Colon (tissue), 2 donors: ENCODE results near the gene PLEKHH2.
"Not testable (repeated sequence)": the region's sequence is repeated elsewhere in the genome, so short reads cannot be mapped to it uniquely, and the experiment has no call there.

Source experiments
- FAIRE-seq: peaks from 2 replicates; lab custom pipeline; 2012; peaks lifted over from hg19 to GRCh38; lab: Jason Lieb, UNC
- donor health status: control.
- donor health status: control.

Gene PLEKHH2

DNA sequence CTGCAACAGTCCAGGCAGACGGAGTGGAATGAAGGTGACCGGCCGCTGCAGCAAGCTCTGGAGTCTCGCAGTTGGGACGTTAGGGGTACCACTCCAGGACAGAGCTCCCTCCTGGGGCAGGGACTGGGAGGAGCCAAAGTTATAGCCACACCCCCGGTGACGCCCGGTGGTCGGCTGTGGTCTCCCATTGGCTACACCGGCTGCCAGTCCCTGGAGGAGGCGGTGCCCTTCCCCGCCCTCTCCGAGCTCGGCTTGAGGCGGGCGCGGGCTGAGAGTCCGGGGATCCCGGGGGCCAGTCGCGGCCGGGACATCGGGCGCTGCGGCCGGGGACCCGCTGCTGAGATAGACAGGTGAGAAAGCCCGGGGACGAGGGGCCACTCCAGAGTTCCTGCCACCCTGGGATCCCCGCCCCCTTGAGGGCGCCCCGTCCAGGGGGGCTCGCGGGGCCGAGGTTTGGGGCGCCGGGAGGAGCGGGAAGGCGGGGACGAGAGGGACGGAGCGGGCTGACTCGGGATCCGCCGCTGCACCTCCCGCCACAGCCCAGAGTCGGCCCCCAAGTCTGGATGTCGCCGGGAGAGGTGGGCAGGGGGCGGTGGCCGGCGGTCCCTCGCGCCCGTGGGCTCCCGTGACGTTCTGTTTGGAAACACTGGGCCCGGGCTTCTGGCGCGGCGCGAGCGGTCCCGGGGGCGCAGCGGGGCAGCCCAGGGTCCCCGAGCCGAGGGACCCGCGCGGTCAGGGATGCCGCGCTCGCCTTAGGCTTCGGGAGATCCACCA, at the start of gene PLEKHH2:
Gene PLEKHH2 (plus strand): TSS at position 231 of the 774 bp plus-strand sequence. CDS start 7,414 bp downstream, outside the sequence.
- no peak for FAIRE-seq

DNA sequence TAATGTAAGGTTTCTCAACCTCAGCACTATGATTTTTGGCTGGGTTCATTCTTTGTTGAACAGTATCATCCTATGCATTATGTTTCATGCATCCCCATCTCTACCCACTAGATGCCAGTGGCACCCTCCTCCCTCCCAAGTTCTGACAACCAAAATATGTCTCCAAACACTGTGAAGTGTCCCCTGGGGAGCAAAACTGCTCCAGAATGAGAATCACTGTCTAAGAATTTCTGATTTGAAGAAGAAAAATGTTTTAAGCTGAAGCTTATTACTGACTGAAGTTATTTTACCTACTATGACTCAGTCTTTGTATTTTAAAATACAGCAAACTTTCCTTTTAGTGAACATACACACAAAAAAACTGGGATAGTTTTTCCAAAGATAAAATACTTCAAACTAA, 44.6 kb upstream of the PLEKHH2 start:
- no peak for FAIRE-seq

DNA sequence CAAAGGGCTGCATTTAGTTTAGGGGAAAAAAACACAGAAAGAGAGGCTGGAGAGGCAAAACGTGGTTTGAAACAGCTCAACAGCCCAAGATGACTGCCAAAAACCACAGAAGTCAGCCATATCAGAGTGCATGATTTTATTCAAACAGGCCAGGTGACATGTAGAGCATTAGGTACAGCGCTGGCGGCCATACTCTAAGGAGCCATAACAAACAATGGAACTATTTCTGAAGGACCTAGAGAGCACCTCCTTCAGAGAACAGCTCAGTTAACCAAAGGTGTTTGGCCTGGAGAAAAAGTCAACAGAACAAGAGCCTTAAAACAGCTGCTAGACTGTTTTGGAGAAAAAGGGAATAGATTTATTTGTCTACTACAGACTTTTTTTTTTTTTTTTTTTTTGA, 43.8 kb upstream of the PLEKHH2 start:
- no peak for FAIRE-seq

DNA sequence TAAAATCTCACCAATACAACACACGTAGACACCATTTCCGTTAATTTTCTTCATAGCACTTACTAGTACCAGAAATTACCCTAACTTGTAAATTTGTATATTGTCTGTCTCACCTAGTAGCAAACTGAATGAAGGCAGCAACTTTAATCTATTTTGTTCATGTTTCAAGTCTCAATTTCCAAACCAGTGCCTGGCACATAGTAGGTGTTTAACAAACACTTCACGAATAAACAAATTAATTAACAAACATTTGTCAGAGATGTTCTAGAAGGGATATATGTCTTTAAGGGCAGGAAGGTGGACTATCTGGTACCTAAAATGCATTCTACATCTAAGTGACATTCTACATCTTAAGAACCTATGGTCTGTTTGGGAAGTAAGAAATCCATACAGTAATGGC, 42.2 kb upstream of the PLEKHH2 start:
- FAIRE-seq = no peak

DNA sequence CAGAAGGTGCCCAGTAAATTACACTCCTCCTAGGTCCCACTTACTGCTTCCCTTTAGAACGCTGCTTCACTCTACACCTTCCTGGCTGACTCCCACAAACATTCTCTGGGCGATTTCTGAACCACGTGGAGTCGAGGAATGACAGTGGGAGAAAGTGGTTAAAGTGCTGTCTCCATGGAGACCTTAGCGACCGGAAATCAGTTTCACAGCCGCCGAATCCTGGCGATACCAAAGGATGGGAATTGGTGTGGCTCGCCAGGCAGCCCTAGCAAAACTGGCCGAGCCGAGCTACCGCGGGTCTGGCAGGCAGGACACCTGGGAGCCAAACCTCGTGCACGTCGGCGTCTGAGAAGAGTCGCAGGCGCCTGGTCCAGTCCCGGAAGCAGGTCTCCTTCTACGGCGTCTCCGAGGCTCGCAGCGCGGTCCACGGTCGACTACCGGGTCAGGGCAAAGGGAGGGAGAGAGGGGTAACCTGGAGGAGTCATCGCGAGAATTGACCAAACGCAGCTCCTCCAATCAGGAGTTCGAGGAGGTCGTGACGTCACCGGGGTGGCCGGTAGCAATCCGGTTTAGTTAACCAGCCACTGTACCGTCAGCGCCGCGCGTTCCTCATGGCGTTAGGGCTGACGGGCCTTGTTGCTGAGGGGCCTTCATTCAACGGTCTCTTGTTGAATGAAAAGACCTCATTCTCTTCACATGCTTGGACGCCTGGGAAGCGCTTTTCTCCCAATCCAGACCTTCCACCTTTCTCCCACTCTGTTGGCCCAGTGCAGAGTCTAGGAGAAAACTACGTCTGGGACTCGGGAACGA, 41.3 kb upstream of the PLEKHH2 start, which contains the start of gene THADA:
Gene THADA (minus strand): TSS at position 436 of the 810 bp plus-strand sequence. CDS start 3,646 bp downstream, outside the sequence.
- FAIRE-seq = no peak

DNA sequence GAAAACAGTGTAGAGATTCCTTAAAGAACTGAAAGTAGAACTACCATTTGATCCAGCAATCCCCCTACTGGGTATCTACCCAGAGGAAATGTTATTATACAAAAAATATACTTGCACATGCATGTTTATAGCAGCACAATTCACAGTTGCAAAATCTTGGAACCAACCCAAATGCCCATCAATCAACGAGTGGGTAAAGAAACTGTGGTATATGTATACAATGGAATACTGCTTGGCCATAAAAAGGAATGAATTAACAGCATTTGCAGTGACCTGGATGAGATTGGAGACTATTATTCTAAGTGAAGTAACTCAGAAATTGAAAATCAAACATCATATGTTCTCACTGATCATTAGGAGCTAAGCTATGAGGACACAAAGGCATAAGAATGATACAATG, 36.5 kb upstream of the PLEKHH2 start:
- FAIRE-seq = not testable (repeated sequence)

DNA sequence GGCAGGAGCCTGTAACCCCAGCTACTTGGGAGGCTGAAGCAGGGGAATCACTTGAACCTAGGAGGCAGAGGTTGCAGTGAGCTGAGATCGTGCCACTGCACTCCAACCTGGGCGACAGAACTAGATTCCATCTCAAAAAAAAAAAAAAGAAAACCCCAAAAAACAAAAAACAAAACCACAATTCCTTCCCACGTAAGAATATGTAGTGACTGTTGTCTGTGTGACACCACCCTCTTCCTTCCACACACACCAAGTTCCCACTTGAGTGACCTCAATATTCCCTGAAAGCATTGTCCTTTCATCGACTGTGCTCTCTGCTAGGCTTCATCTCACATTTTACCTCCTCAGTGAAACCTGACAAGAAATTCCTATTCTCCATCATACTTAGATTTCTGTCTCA, 32.4 kb upstream of the PLEKHH2 start:
- FAIRE-seq = no peak

DNA sequence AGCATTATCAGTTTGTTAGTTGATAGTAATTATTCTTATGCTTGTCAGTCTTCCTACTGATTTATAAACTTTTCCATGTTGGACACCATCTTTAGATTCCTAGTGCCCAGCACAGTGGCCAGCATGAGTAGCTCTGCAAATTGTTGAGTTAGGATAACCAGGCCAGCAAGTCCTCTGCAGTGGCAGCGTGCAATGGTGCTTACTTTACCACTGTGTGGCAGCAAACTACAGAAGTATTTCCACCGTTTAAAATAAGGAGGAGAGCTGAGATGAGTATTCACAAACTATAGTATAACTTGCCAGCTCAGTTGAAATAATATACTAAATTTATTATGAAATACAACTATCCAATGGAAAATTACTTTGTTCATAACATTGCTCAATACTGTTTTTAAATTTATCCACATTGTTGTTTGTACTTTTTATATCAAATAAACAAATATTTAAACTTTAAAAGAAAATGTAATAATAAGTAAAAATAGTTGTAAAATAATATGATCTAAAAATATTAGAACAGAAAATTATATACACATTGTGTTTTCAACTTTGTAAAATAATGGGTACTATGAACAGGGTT, 31.9 kb upstream of the PLEKHH2 start:
- no peak for FAIRE-seq

DNA sequence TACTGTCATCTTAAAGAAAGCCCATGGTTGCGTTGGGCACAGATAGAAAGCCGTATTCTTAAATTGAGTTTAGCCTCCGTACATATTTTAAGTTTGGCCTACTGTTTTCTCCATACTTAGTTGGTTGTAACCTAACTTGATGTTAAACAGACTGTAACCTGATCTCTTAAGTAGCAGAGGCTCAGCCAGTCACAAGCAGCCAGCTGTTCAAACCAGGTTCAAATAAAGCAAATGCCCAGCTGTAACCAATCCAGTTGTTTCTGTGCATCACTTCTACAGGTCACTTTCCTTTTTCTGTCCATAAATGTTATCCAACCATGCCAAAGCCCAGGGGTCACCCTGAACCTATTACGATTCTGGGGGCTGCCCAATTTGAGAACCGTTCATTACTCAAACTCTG, 31.2 kb upstream of the PLEKHH2 start:
- no peak for FAIRE-seq

DNA sequence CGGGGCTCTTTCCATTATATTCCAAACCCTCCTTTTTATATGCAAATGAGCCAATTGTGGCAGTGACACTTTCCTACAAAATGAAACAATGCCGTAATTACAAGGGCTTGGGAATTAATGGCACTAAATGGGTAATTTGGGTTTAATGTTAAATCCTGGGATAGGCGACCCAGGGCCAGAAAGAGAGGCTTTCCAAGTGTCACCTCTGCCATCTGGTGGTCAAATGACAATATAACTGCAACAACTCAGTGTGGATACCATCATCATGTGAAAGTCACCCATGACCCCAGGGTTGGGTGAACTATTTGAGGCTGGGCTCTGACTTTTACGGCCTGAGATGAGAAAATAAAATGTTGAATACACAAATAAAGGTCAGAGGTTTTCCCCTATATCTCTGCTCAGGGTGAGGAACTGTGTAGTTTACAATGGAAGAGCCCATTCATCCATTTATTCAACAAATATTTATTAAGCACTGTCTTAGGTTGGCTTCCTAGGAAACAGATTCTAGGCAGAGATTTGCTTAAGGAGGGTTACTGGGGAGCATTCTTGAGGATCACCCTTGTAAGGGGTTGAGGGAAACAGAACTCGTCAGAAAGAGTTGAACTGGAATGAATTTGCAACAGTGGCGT, 27.7 kb upstream of the PLEKHH2 start:
- no peak for FAIRE-seq

DNA sequence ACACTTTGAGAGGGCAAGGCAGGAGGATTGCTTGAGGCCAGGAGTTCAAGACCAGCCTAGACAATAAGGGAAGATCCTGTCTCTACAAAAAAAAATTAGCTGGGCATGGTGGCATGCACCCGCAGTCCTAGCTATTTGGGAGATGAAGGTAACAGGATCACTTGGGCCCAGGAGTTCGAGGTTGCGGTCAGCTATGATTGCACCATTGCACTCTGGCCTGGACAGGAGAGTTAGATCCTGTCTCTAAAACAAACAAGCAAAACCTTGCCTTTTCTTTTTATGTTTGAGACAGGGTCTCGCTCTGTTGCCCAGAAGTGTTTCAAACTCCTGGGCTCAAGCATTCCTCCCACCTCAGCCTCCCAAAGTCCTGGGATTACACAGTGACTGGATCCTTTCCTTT, 26.7 kb upstream of the PLEKHH2 start:
- no peak for FAIRE-seq

DNA sequence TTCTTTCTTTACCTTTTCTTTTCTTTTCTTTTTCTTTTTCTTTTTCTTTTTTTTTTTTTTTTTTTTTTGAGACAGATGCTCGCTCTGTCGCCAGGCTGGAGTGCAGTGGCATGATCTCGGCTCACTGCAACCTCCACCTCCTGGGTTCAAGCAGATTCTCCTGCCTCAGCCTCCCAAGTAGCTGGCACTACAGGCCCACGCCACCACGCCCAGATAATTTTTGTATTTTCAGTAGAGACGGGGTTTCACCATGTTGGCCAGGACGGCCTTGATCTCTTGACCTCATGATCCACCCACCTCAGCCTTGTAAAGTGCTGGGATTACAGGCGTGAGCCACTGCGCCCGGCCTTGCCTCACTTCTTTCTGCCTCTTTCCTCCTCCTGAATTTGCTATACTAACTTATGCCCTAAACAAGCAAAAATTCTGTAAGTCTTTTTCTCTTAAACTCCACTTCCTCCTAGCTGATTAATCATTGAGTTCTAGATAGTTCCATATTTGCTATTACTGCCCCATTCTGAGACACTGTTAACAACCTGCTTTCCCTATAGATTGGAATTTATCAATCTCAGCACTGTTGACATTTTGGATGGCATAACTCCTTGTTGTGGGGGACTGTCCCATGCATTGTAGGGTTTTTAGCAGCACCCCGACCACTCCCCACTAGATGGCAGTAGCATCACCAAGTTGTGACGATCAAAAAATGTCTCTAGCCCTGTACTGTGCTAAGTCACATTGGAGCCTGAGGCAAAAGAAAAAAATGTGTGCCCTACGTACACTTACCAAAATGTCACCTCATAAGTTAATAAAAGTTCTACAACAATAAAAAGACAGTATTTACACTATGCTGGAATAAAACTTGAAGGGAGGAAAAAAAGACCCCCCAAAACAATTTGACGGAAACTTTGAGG, 24.8 kb upstream of the PLEKHH2 start:
- no peak for FAIRE-seq

DNA sequence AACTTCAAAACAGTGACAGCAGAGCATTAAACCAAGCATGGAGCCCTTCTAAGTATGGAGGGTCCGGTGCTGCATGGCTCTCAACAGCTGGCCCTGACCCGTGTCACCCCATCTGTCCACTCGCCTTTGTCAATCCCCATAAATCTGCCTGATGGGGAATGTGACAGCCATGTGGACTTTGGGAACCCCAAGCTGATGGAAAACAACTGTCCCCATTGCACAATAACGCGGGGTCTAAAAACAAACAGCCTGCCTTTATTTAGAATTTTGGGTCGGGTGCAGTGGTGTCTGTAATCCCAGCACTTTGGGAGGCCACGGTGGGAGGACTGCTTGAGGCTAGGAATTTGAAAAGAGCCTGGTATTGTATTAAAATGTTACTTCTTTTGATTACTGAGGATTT, 24.1 kb upstream of the PLEKHH2 start:
- FAIRE-seq = no peak

DNA sequence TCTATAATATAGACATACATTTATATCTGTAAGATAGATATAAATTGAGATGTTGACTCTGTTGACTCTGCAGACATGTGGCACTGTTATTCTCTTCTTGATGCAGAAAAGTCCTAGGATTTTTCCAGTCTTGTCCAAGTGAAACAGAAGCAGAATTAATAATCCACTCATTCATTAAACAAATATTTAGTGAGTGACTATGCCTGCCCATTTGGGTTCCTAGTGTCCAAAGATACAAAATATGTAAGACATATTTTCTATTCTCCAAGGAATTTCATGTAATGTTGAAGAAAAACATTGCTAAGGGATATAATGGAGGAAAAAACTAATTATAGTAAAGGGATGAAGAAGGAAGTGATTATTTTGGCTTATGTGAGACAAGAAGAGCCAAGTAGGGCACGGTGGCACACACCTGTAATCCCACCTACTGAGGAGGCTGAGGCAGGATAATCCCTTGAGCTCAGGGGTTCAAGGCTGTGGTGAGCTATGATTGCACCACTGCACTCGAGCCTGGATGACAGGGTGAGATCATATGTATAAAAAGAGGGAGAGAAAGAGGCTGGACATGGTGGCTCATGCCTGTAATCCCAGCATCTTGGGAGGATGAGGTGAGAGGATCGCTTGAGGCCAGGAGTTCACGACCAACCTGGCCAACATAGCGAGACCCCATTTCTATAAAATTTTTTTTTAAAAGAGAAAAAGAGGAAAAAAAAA, 19.9 kb upstream of the PLEKHH2 start:
- no peak for FAIRE-seq

DNA sequence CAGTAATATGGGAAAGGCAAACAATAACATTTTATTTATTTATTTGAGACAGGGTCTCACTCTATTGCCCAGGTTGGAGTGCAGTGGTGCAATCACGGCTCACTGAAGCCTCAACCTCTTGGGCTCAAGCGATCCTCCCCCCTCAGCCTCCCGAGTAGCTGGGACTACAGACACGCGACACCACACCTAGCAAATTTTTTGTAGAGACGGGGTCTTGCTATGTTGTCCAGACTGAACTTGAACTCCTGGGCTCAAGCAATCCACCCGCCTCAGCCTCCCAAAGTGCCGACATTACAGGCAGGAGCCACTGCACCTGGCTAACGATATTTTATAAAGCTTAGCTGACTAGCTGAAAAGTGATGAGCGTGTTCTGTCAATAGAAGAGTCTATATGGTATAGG, 17.5 kb upstream of the PLEKHH2 start:
- no peak for FAIRE-seq

DNA sequence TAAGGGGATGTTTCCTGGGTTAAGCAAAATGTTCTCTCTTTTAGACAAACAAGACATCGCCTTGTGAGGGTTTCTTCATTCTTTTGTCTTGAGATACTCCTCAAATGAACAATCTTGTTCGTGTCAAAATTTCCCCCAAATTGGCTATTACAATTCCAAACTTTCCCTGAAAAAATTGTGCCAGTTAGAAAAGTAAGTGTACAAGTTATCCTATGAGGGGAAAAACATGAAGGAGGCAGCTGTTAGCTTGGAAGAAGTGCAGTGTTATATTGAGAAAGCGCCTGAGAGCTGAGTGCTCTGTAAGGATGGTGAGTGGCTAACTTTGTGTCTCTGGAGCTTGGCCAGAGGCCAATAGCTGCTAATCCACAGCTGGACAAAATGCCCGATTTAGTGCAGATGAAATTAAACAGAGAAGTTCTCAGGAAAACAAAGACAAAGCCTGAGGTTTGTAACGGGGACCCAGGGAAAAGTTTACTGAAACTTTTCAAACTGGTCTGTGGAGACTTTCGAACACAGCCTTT, 14.1 kb upstream of the PLEKHH2 start:
- no peak for FAIRE-seq

DNA sequence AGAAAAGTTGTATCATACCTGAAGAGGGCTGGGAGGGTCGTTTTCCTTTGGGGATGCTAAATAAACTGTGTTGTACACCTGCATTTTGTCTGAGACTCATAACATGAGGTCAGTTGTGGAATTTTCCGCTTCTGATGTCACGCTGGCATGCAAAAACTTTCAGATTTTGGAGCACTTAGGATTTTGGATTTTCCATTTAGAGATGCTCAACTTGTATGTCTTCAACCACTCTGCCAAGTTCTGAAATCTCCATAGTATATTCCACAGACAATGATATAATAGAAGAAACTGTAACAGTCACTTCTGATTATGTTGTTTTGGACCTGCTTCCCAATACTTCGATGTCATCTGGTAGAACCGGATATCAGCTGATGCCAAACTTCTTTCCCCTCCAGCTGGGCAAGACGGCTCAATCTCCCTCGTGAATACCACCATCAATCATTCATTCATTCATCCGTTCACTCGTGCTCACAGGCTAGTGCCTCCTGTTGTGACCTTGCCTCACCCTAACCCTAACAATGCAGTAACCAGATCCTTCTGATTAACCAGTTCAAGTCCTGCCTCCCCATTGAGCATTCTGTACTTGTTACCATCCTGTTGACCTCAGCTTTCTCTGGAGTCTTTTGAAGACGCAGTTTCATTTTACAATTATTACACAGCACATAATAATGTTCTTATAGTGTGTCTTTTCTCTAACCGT, 5.3 kb upstream of the PLEKHH2 start:
- FAIRE-seq = no peak

DNA sequence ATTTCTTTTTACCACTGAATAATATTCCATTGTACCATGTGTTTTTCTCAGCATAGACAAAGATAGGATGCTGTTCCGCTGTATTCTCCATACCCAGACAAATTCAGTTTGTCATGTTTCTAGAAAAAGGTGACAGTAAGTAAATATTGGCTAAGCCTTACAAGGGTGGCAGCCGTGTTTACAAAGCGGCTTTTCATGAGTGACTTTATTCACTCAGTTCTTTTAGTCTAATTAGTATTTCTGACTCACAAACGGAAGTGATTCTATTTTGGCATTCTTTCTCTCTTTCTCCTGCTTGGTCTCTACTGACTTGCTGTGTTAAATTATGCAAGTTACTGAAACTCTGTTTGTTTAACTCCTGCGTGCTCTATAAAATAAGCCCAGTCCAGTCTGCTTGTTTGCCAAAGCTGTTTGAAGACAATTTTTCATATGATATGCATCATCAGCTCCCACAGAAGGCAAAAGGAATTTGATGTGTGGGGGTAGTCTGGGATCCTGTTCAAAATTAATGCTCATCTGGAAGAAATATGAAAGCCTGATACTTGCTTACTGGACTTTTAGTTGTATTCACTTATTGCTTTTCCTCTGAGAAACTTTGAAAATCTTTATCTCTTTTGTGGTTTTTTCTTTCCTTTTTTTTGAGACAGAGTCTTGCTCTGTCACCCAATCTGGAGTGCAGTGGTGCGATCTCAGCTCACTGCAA, 2.3 kb upstream of the PLEKHH2 start:
- FAIRE-seq = no peak

DNA sequence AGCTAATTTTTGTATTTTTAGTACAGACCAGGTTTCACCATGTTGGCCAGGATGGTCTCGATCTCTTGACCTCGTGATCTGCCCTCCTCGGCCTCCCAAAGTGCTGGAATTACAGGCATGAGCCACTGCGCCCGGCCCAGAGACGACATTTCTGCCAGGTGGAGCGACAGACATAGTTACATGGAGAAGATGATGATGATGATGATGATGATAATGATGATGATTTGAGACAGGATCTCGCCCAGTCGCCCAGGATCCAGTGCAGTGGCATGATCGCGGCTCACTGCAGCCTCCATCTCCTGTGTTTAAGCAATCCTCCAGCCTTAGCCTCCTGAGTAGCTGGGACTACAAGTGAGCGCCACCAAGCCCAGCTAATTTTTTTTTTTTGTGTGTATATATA, 907 bp upstream of the PLEKHH2 start:
- not testable (repeated sequence) for FAIRE-seq
